Measurements from ENCODE around the gene FBXL16.

The FBXL16 gene

DNA sequence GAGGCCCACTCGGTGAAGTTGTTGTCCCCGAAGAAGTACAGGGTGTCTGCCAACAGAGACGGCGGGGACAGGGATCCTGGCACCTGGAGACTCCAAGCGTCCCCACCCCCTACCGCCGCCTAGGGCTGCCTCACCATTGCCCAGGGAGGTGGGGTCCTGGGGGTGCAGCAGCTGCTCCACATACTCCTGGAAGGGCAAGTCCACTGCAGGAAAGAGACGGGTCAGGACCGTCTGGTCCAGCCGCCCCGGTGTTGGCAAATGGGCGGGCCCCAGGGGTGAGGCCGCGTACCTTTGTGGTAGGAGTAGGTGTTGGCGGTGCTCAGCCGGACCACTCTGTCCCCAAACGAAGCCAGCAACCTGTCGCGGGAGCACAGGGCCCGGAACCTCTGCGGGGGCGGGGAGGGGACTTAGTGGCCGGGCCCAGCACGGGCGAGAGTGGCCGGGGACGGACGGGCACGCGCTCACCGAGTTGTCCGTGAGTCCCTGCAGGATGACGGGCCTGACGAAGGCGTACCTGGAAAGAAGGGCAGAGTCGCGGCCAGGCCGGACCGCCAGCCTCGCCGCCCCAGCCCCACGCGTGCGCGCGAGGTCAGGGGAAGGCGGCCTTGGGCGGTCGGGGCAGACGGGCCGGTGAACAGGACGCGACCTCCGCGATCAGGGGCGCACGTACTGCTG is 22.1 kb downstream of the FBXL16 start:
- peak overlapping the region; percentile 92 for H4K91ac ChIP-seq (ENCODE audit: low read depth, low read length)
- H3K14ac ChIP-seq (ENCODE audit: low read length) = peak overlapping the region; percentile 97
- H2AFZ ChIP-seq (ENCODE audit: insufficient read depth, low read length, poor library complexity) = peak overlapping the region; percentile 67
- H3K79me1 ChIP-seq (ENCODE audit: low read length) = peaks cover 14% of the 10 kb centered on the region
- peak overlapping the region; percentile 81 for H3K9ac ChIP-seq (ENCODE audit: low read length)
- H3K23ac ChIP-seq (ENCODE audit: low read length) = no peak overlapping the region
- H2BK12ac ChIP-seq (ENCODE audit: low read length) = no peak overlapping the region
- peaks cover 6% of the 10 kb centered on the region for H3K9me3 ChIP-seq (ENCODE audit: insufficient read depth, low read depth, low read length)
- H3K4ac ChIP-seq (ENCODE audit: low read depth, low read length) = peak overlapping the region; percentile 18
- H3K4me3 ChIP-seq (ENCODE audit: low read depth, low read length) = peak overlapping the region; percentile 98
- peak overlapping the region; percentile 81 for H4K12ac ChIP-seq (ENCODE audit: low read depth, low read length)
- peak overlapping the region; percentile 90 for H3K4me2 ChIP-seq (ENCODE audit: low read length)
- peaks cover 21% of the 10 kb centered on the region for H3K79me2 ChIP-seq (ENCODE audit: control insufficient read depth, insufficient read depth, low read length, poor library complexity)
- H2AK5ac ChIP-seq (ENCODE audit: low read length) = peak overlapping the region; percentile 97
- WGBS (ENCODE audit: extremely low coverage, insufficient coverage, insufficient read length) = no CpG with 5 or more reads among the region's 57 CpGs
- DNase-seq = peak in 1 of 2 donors; percentile 30
- peak overlapping the region; percentile 81 for H4K8ac ChIP-seq (ENCODE audit: low read depth, low read length)
- peaks cover 27 to 32% of the 10 kb centered on the region in 2 experiments for H3K4me1 ChIP-seq (ENCODE audit: control insufficient read depth in 1 of 2, insufficient read depth in 2 of 2, low read length in 2 of 2)
- H2BK120ac ChIP-seq (ENCODE audit: insufficient read depth, low read length, poor library complexity) = peak overlapping the region; percentile 55
- H2BK5ac ChIP-seq (ENCODE audit: low read depth, low read length, poor library complexity) = peak overlapping the region; percentile 47
- H3K18ac ChIP-seq (ENCODE audit: low read length) = peak overlapping the region; percentile 60
- H3K36me3 ChIP-seq (ENCODE audit: control insufficient read depth in 1 of 2, insufficient read depth in 2 of 2, low read length in 2 of 2) = peaks cover 54 to 57% of the 10 kb centered on the region in 2 experiments
- peak overlapping the region; percentile 59 for H3K27ac ChIP-seq (ENCODE audit: low read depth, low read length)
- H3K27me3 ChIP-seq (ENCODE audit: insufficient read depth, low read length) = no peaks in the 10 kb centered on the region

DNA sequence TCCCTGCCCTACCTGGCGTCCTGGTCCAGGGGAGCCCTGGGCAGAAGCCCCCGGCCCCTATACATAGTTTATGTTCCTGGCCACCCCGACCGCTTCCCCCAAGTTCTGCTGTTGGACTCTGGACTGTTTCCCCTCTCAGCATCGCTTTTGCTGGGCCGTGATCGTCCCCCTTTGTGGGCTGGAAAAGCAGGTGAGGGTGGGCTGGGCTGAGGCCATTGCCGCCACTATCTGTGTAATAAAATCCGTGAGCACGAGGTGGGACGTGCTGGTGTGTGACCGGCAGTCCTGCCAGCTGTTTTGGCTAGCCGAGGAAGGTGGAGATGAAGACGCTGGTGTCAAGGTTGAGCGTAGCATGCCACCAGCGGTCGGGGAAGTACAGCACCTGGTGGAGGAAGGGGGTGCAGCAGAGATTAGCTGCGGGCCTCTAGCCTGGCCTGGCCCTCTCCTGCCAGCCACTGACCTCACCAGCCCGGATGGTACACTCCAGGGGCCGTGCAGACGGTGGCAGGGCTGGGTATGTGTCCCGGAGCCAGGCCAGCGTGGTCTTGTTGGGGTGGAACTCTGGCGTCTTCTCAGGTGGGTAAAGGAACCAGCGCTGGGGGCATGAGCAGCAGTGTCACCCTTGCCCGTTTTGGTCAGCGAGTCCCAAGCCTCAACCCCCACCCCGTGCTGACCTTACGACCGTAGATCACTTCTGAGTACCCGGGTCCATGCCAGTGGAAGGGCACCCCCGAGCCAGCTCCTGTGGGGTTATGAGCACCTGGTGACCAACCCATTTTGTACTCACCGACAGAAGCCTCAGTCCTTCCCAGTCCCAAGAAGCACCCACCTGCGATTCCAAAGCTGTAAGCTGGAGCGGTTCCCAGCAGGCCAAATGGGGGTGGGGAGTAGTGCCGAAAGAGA is 22.9 kb downstream of the FBXL16 start:
- no peak overlapping the region for H3K27ac ChIP-seq (ENCODE audit: low read depth, low read length)
- H3K27me3 ChIP-seq (ENCODE audit: insufficient read depth, low read length) = no peaks in the 10 kb centered on the region
- peak overlapping the region; percentile 30 for H3K9ac ChIP-seq (ENCODE audit: low read length)
- H4K8ac ChIP-seq (ENCODE audit: low read depth, low read length) = no peak overlapping the region
- H3K4me2 ChIP-seq (ENCODE audit: low read length) = peak overlapping the region; percentile 90
- H3K18ac ChIP-seq (ENCODE audit: low read length) = no peak overlapping the region
- H2BK12ac ChIP-seq (ENCODE audit: low read length) = no peak overlapping the region
- H3K4ac ChIP-seq (ENCODE audit: low read depth, low read length) = peak overlapping the region; percentile 5
- H4K12ac ChIP-seq (ENCODE audit: low read depth, low read length) = no peak overlapping the region
- H2AK5ac ChIP-seq (ENCODE audit: low read length) = no peak overlapping the region
- no peak overlapping the region for H3K14ac ChIP-seq (ENCODE audit: low read length)
- H3K4me1 ChIP-seq (ENCODE audit: control insufficient read depth in 1 of 2, insufficient read depth in 2 of 2, low read length in 2 of 2) = peaks cover 27 to 32% of the 10 kb centered on the region in 2 experiments
- peaks cover 21% of the 10 kb centered on the region for H3K79me2 ChIP-seq (ENCODE audit: control insufficient read depth, insufficient read depth, low read length, poor library complexity)
- no peak for DNase-seq
- no CpG with 5 or more reads among the region's 36 CpGs for WGBS (ENCODE audit: extremely low coverage, insufficient coverage, insufficient read length)
- H2BK5ac ChIP-seq (ENCODE audit: low read depth, low read length, poor library complexity) = no peak overlapping the region
- peaks cover 6% of the 10 kb centered on the region for H3K9me3 ChIP-seq (ENCODE audit: insufficient read depth, low read depth, low read length)
- H2BK120ac ChIP-seq (ENCODE audit: insufficient read depth, low read length, poor library complexity) = no peak overlapping the region
- H3K36me3 ChIP-seq (ENCODE audit: control insufficient read depth in 1 of 2, insufficient read depth in 2 of 2, low read length in 2 of 2) = peaks cover 52 to 57% of the 10 kb centered on the region in 2 experiments
- H4K91ac ChIP-seq (ENCODE audit: low read depth, low read length) = no peak overlapping the region
- H3K79me1 ChIP-seq (ENCODE audit: low read length) = peaks cover 14% of the 10 kb centered on the region
- no peak overlapping the region for H3K23ac ChIP-seq (ENCODE audit: low read length)
- no peak overlapping the region for H2AFZ ChIP-seq (ENCODE audit: insufficient read depth, low read length, poor library complexity)
- no peak overlapping the region for H3K4me3 ChIP-seq (ENCODE audit: low read depth, low read length)

DNA sequence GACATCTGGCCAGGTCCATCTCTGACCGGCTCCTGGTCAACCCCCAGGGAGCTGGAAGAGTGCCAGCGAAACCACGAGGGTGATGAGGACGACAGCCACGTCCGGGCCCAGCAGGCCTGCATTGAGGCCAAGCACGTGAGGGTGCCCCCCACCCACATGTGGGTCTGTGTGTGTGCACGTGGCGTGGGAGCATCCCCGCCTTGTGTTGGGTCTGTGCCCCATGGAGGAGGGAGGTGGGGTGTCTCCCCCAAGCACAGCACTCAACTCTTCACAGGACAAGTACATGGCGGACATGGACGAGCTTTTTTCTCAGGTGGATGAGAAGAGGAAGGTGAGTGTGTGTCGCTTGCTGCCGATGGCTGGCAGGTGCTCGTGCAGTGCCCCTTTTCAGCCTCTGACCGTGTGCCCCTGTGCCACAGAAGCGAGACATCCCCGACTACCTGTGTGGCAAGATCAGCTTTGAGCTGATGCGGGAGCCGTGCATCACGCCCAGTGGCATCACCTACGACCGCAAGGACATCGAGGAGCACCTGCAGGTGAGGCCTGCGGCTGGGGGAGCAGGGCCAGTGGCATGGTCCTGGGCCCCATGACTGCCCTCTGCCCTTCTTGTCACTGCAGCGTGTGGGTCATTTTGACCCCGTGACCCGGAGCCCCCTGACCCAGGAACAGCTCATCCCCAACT is 23.7 kb downstream of the FBXL16 start:
- no peak overlapping the region for H3K18ac ChIP-seq (ENCODE audit: low read length)
- no peak overlapping the region for H2AK5ac ChIP-seq (ENCODE audit: low read length)
- peaks cover 27 to 32% of the 10 kb centered on the region in 2 experiments for H3K4me1 ChIP-seq (ENCODE audit: control insufficient read depth in 1 of 2, insufficient read depth in 2 of 2, low read length in 2 of 2)
- H3K14ac ChIP-seq (ENCODE audit: low read length) = no peak overlapping the region
- H4K12ac ChIP-seq (ENCODE audit: low read depth, low read length) = no peak overlapping the region
- peak overlapping the region; percentile 6 for H3K4me3 ChIP-seq (ENCODE audit: low read depth, low read length)
- peak overlapping the region; percentile 91 for H3K4ac ChIP-seq (ENCODE audit: low read depth, low read length)
- H3K27ac ChIP-seq (ENCODE audit: low read depth, low read length) = no peak overlapping the region
- no peak overlapping the region for H2BK120ac ChIP-seq (ENCODE audit: insufficient read depth, low read length, poor library complexity)
- H2AFZ ChIP-seq (ENCODE audit: insufficient read depth, low read length, poor library complexity) = no peak overlapping the region
- H3K9me3 ChIP-seq (ENCODE audit: insufficient read depth, low read depth, low read length) = peaks cover 4% of the 10 kb centered on the region
- H3K23ac ChIP-seq (ENCODE audit: low read length) = no peak overlapping the region
- H3K79me2 ChIP-seq (ENCODE audit: control insufficient read depth, insufficient read depth, low read length, poor library complexity) = peaks cover 21% of the 10 kb centered on the region
- H3K79me1 ChIP-seq (ENCODE audit: low read length) = peaks cover 14% of the 10 kb centered on the region
- DNase-seq = no peak
- H3K4me2 ChIP-seq (ENCODE audit: low read length) = peak overlapping the region; percentile 85
- peaks cover 43 to 48% of the 10 kb centered on the region in 2 experiments for H3K36me3 ChIP-seq (ENCODE audit: control insufficient read depth in 1 of 2, insufficient read depth in 2 of 2, low read length in 2 of 2)
- H3K9ac ChIP-seq (ENCODE audit: low read length) = no peak overlapping the region
- WGBS (ENCODE audit: extremely low coverage, insufficient coverage, insufficient read length) = no CpG with 5 or more reads among the region's 28 CpGs
- H2BK12ac ChIP-seq (ENCODE audit: low read length) = no peak overlapping the region
- no peaks in the 10 kb centered on the region for H3K27me3 ChIP-seq (ENCODE audit: insufficient read depth, low read length)
- H4K8ac ChIP-seq (ENCODE audit: low read depth, low read length) = no peak overlapping the region
- H4K91ac ChIP-seq (ENCODE audit: low read depth, low read length) = no peak overlapping the region
- H2BK5ac ChIP-seq (ENCODE audit: low read depth, low read length, poor library complexity) = no peak overlapping the region
